HG02588 (cell line): Measurements from ENCODE around the gene LYSMD1.
"Not testable (repeated sequence)": the region's sequence is repeated elsewhere in the genome, so short reads cannot be mapped to it uniquely, and the experiment has no call there.

Source experiments
- ATAC-seq: cut with Tn5 transposase; IDR thresholded peaks from one replicate; pipeline ENCODE4 v1.9.1; 2021; ENCODE audit warnings: mild to moderate bottlenecking, moderate library complexity; ENCODE audit not compliant: unreplicated experiment

LYSMD1 gene, protein sequence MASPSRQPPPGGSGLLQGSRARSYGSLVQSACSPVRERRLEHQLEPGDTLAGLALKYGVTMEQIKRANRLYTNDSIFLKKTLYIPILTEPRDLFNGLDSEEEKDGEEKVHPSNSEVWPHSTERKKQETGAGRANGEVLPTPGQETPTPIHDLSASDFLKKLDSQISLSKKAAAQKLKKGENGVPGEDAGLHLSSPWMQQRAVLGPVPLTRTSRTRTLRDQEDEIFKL

GRCh38 chr1:151165738-151166504, at the start of gene LYSMD1, which contains the start of gene SCNM1:
TSS of gene LYSMD1 (minus strand) at chr1:151165902. CDS start at chr1:151165258, 644 bp downstream.
TSS of gene SCNM1 (plus strand) at chr1:151166144. CDS start at chr1:151166153, 9 bp downstream.
- peak; percentile 85 for ATAC-seq

GRCh38 chr1:151213560-151213959, 47.9 kb upstream of the LYSMD1 start:
- no peak for ATAC-seq

DNA sequence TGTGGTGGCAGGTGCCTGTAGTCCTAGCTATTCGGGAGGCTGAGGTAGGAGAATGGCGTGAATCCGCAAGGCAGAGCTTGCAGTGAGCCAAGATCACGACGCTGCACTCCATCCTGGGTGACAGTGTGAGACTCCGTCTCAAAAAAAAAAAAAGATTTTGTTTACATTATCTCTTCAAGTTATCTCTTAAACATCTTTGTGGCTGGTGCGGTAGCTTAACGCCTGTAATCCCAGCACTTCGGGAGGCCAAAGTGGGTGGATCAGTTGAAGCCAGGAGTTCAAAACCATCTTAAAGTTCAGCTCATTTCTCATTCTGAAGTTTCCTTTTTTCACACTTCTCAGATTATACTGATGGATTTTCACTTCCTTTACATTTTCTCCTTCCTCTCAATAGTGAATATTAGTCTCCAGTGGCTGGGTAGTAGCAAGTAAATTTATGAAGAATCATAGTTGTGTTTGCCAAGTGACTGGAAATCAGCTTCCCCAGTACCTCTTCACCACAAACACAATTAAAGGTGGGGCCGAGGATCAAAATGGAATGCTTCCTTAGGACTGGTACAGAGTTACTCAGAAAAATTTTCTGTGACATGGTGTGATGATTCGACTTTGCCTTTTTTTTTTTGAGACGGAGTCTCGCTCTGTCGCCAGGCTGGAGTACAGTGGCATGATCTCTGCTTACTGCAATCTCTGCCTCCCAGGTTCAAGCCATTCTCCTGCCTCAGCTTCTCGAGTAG, 46.4 kb upstream of the LYSMD1 start:
- ATAC-seq: no peak

DNA sequence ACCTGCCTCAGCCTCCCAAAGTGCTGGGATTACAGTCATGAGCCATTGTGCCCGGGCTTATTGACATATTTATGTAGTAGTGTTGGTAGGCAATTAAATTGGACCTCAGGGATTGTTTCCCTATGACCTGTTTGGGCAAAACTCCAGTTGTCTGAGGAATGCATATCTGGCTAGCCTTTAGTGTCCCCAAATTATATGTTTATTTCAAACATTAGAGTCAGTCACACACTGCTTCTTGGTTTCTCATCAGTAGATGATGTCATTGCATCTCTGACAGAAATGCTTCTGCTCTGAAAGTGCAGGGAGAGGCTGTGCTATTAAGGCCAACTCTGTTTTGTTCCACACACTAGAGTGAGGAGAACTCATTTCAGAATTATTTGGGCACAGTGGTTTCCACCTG, 45.1 kb upstream of the LYSMD1 start:
- no peak for ATAC-seq

DNA sequence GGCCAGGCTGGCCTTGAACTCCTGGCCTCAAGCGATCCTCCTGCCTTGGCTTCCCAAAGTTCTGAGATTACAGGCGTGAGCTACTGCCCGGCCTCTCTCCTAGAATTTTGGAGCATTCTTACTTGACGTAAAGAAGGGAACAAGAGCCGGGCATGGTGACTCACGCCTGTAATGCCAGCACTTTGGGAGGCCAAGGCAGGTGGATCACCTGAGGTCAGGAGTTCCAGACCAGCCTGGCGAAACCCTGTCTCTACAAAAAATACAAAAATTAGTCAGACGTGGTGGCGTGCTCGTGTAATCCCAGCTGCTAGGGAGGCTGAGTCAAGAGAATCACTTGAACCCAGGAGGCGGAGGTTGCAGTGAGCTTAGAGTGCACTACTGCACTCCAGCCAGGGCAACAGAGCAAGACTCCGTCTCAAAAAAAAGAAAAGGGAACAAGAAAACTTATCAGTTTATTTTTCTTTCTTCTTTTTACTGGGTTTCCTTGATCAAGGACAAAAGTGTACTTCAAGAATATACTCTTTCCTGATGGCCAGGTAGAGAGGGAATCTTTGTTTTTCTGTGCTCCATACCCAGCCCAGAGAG, 39.8 kb upstream of the LYSMD1 start:
- not testable (repeated sequence) for ATAC-seq

DNA sequence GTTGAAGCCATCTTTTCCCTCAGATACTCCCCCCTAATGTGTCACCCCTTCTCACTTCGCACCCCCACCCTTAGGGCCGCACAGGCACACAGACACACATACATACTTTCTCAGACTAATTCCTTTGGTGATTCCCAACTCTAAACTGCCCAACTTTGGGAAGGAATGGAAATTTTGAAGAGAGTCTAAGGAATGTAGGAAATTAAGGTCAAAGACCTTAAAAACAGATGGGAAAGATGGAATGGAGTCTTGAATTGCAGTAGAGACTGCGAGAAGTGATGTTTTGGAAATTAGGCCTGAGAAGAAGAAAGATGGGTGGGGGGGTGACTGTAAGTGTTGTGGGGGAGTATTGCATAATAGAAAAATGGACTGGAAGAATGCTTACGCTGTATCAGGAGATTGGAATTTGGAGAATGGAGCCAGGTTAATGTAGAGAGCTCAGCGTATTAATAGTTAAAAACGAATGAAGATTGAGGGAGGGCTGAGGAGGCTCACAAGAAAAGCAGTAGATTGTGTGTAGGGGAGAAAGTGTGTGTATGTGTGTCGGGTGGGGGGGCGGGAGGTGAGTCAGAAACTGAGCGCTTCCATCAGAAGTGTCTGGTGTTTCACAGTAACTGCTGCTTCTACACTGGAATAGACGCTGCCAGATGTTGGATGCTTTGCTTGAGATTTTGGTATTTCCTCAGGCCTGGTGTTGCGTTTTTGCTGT, 34.3 kb upstream of the LYSMD1 start:
- ATAC-seq: no peak

GRCh38 chr1:151198254-151199127, 32.8 kb upstream of the LYSMD1 start, which contains the start of gene PIP5K1A:
TSS of gene PIP5K1A (plus strand) at chr1:151198552. CDS start at chr1:151198997, 445 bp downstream.
- peak; percentile 79 for ATAC-seq

GRCh38 chr1:151197863-151198253, 32.2 kb upstream of the LYSMD1 start:
- no peak for ATAC-seq

DNA sequence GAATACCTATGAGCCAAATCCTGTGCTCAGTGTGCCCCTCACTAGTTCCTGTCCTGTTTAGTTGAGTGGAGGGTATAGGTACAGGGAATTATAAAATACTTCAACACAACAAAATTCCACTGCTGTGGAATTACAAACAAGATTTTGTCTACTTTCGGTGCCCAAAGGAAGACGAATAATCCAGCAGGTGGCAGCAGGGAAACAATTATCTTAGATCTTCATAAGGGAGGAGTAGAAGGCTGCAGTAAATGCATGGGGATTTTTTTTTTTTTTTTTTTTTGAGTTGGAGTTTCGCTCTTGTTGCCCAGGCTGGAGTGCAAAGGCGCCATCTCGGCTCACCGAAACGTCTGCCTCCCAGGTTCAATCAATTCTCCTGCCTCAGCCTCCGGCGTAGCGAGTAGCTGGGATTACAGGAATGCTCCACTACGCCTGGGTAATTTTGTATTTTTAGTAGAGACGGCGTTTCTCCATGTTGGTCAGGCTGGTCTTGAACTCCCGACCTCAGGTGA, 30.6 kb upstream of the LYSMD1 start:
- ATAC-seq: no peak

GRCh38 chr1:151194894-151195594, 29.3 kb upstream of the LYSMD1 start:
- ATAC-seq: not testable (repeated sequence)

DNA sequence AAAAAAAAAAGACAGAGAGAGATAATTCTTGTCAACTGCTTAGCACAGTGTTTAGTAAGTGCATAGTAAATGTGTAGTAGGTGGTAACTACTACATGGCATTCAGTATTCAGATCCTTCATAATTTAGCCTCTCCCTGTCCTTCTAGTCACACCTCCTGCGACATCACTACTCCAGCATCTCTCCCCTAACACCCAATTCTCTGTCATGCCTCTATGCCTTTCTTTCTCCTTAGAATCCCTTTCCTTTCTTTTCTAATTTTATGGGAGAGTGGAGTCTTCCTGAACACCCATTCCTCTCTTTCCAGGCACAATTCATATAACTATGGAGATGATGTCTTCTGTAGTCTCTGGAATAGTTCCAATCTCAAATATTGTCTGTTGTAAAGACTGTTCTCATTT, 28.2 kb upstream of the LYSMD1 start:
- no peak for ATAC-seq

DNA sequence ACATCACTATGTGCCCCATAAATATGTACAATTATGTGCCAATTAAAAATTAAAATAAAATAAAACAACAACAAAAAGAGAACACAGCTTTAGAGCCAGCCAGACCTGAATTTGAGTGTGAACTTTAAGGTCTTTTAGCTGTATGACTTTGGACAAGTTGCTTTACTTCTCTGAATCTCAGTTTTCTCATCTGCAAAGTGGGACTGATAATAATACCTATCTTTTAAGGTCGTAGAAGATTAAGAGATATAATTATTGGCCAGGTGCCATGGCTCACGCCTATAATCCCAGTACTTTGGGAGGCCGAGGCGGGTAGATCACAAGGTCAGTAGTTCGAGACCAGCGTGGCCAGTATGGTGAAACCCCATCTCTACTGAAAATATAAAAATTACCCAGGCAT, 27.6 kb upstream of the LYSMD1 start:
- ATAC-seq: no peak

DNA sequence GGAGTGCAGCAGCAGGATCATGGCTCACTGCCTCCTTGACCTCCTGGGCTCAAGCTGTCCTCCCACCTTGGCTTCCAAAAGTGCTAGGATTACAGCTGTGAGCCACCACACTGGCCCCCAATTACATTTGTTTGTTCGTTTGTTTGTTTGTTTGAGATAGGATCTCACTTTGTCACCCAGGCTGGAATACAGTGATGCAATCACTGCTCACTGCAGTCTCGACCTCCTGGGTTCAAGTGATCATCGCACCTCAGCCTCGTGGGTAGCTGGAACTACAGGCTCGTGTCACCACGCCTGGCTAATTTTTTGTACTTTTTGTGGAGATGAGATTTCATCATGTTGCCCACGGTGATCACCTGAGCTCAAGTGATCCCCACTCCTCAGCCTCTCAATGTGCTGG, 26.3 kb upstream of the LYSMD1 start:
- ATAC-seq: no peak

GRCh38 chr1:151189637-151190445, 24.1 kb upstream of the LYSMD1 start, which contains the start of gene VPS72:
TSS of gene VPS72 (minus strand) at chr1:151190197. CDS start at chr1:151190121, 76 bp downstream.
- ATAC-seq: peak; percentile 87

DNA sequence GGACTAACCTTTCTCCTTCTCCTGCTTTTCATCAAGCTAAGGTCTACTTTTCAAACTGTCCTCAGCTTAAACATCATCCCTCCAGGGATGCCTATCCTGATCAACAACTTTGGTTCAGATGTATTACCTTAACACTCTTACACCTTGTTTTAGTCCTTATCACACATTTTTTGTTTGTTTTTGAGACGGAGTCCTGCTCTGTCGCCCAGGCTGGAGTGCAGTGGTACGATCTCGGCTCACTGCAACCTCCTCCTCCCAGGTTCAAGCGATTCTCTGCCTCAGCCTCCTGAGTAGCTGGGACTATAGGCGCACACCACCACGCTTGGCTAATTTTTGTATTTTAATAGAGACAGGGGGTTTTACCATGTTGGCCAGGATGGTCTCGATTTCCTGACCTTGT, 23.0 kb upstream of the LYSMD1 start:
- ATAC-seq: not testable (repeated sequence)

- no peak for ATAC-seq
These were observed 21.5 kb upstream of the LYSMD1 start for GRCh38 chr1:151187205-151187604.

DNA sequence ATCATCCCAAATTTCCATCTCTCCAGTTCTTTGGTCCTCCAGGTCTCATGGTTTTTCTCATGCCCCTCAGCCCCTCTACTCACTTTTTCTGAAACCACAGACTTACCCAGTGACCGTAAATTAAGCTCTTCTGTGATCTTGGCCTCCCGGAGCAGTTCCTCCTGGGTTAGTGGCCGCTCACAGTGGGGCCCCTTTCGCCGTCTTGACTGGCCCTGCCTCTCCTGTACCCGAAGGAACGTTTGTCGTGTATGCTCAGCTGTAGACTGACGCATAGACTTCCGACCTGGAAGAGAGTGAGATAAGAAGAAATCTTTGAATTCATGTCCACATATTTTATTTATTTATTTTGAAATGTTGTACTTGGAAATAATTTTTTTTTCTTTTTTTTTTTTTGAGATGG, 18.5 kb upstream of the LYSMD1 start:
- ATAC-seq: no peak

GRCh38 chr1:151176514-151177045, 10.9 kb upstream of the LYSMD1 start:
- no peak for ATAC-seq
